ENCODE results near the gene CAPN2.
"Not testable (repeated sequence)": the region's sequence is repeated elsewhere in the genome, so short reads cannot be mapped to it uniquely, and the experiment has no call there.

The CAPN2 gene

DNA sequence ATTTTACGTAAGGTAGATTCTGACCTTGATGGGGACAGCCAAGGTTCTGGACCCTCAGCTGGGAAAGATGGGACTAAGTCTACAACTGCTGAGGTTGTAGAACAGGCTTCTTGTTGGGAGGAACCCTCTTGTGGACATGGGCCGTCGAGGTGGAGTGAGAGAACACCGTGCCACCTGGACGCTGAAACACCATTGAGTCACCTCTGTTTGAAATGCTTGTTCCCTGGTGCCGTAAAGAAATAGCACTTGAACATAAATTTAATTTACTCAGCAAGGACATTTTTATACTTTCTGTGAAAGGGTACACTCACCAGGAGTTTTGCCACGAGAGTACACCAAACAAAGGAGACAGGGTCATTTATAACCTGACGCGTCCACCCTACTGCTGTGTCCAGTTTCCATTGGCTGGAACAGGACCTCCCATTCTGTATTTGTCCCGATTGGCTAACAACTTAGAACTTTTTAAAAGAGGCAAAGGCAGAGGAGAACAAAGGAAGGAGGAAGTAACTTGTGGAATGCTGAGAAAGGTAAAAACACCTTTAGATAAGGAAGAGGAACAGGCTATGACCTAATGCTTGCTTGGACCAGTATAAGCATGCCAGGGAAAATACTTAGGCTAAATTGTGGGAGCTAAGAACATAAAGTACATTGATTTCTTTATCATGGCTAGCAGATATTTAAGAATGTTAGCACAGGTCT, 27.8 kb downstream of the CAPN2 start:
- not testable (repeated sequence) for DNase-seq

DNA sequence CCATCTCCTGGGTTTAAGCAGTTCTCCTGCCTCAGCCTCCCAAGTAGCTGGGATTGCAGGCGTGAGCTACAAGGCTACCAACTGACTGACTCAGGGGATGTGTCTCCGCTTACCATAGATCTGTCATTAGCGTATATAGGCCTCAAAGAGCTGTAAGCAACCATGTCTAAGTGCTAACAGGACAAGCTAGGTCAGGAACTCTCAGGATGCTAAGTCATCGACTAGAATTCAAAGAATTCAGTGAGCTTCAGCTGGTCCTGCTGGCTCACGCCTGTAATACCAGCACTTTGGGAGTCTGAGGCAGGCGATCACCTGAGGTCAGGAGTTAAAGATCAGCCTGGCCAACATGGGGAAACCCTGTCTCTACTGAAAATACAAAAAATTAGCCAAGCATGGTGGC, 29.5 kb downstream of the CAPN2 start:
- DNase-seq: no peak

DNA sequence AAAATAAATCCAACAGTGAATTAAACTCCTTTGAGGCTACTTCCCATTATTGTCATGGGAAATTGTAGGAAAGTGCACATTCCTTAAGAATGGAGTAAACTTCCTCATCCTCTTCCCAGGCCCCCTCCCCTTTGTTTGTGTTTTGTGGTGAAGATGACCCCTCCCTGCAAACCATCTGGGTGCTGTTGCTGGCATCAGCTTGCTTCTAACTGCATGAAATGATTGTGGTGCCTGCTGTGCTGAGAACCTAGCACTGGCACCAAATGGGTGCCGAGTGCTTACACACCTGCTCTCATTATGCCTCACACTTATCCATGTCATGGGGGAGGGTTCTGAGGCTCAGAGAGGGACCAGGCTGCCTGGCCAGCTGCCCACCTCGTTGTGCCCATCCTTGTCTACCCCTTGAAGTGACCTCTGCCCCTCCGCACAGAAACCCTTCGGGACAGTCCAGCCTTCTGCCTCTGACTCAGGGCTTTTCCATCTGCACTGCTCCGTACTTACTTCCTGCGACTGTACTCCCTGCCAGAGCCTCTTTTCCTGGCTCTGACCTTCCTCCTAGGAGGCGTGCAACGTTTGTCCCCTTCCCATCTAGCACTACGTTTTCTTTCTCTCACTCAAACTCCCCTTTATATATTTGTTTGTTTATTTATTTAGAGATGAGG, 30.6 kb downstream of the CAPN2 start:
- no peak for DNase-seq

DNA sequence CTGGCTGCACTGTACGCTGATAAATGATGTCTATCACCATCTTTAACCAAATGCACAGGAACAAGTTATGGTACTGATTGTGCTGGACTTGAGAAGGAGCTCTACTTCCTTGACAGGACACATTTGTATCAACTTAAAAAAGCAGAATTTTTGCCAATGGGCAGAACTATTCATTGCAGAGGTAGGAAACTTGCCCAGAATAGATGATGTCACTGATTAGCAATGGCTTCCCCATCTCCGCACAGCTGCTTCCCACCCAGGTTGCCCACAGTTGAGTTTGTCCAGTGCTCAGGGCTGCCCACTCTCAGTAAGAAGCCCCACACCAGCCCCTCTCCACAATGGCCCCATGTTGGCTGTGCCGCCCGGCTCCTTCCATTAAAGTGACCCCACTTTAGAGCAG, 33.4 kb downstream of the CAPN2 start:
- DNase-seq: no peak

DNA sequence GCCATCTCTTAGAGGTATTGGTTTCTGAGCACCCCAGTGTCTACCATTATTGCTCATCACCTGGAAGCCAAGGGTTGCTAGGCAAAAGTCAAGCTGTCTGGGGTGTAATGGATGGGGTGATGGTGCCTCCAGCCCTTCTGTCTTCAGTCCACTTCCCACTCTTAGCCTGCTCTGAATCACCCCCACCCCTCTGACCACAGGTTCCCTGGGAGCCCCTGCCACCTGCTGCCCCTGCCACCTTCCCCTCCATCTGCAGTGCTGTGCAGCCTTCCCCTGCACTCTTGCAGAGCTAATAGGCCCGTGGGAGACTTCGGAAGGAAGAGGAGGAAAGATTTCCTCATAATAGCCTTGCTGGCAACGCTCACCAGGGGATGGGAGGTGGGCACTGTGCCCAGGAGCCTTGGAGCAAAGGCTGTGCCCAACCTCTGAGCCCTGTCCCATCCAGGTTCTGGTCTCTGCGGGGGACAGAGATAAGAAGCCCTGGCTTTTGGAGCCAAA, 35.5 kb downstream of the CAPN2 start:
- DNase-seq: no peak

DNA sequence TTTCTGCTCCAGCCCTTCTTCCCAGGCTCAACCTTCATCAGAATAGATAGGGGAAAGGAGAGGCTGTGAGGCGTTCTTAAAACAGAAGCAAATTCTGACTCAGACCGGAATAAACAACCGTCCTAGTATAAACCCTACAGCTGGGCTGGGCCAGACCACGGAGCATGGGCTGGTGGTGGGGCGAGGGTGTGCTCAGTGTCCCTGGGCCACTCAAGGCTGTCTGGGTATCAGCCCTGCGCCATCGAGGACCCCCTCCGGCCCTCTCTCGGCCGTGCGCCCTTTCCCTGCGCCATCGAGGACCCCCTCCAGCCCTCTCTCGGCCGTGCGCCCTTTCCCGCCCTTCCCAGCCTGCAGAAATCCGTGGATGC, 36.0 kb downstream of the CAPN2 start:
- no peak for DNase-seq

DNA sequence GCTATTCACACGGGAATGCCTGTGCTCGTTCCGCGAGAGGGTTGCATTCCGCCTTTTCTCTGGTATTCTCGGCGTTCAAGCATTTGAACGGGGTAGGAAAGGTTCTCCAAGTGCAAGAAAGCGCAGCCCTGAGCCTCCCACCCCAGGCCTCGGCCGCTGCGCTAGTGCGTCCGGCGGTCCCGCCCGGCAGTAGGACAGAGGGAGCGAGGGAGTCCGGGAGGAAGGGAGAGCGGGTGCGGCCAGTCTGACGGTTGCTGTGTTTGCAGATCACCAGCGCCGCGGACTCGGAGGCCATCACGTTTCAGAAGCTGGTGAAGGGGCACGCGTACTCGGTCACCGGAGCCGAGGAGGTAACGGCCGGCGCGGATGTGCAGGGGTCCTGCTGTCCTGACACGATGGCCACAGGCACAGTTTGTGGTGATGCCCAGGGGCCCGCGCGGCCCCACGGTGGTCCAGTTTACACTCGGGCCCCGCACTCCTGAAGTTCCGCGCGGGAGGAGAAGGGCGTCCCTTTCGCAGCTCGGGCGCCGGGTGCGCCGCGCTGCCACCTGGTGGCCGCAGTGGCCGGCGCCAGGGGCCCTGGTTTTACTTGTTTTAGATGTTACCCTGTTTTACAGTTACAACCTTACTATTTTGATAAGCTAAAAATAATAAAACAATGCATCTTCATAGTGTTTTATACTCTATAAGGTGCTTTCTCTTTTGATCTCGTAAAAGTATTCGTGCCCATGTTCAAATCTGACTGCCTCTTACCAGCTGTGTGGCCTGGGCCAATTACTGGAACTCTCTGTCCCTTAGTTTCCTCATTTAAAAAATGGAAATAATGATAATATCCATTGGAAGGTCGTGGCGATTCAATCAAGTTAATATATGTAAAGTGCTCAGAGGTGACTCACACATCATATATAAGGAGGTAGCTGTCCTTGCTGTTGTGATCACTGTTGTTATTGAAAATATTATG, 36.7 kb downstream of the CAPN2 start:
- peak; percentile 75 for DNase-seq

DNA sequence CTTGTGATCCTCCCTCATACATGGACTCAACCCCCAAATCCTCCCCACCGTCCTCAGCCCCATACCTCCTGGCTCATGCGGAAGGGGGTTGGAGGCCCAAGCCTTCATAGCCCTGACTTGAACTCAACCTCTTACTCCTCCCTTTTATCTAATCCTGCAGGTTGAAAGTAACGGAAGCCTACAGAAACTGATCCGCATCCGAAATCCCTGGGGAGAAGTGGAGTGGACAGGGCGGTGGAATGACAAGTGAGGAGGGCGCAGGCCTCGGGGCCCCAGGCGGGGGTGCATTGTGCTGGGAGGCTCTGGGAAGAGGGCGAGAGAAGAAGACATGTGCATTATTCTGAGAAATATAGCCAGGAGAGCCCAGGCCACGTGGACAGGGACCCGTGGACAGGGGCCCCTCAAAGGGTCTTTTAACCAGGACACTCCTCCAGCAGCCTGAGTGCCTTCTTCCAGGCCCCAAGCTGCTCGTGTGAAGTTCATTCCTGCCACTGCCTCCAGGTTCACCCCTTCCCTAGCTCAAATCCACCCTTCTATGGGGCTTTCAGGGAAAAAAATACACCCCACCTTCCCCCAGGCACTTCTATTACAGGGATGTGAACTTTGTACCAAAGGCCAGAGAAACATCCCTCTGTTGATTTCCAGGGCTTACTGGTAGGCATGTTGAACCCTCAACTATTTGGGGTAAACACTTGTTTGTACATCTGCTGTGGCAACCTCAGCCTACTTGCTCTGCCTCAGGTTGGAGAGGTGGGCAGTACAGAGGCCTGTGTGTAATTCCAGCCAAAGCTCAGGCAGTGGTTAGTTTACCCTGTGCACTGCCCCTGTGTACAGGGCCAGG, 38.6 kb downstream of the CAPN2 start:
- no peak for DNase-seq

DNA sequence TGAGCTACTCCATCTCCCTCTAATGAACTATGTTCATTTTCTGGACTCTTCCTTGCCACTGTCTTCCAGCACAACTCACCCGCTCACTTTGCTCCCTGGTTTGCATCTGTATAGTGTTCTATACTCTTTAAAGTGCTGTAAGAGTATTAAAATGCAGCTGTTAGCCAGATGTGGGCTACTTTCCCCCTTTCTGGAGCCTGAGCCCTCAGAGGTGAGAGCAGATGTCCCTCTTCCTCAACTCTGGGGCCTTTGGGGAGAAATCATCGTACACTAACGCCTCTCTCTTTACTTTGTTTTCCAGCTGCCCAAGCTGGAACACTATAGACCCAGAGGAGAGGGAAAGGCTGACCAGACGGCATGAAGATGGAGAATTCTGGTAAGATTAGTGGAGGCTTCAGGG, 39.4 kb downstream of the CAPN2 start:
- peak; percentile 39 for DNase-seq

DNA sequence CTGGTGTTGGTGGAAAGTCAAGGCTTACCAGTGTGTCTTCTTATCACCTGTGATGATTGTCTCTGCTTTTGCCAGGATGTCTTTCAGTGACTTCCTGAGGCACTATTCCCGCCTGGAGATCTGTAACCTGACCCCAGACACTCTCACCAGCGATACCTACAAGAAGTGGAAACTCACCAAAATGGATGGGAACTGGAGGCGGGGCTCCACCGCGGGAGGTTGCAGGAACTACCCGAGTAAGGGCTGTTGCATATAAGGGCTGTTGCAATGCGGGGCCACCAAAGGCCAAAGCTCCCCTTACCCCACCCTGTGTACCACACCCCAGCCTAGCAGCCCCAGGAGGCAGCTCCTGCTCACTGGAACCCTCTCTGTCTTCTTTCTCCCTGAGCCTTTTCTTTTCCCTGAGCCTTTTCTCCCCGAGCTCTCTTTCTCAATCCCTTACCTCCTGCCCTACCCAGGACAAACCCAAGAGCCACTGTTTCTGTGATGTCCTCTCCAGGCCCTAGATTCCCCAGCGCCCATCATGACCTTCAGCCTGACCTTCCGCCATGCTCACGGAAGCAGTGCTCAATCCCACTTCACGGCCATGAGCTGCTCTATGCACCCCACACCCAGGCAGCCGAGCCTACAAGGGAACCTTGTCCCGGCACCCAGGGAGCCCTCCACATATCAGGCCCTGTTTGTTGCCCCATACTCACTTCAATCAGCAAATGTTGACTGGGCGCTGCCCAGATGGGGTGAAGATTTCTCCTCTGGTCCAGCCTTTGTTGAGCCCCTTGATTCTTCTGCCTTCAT, 40.6 kb downstream of the CAPN2 start:
- no peak for DNase-seq

DNA sequence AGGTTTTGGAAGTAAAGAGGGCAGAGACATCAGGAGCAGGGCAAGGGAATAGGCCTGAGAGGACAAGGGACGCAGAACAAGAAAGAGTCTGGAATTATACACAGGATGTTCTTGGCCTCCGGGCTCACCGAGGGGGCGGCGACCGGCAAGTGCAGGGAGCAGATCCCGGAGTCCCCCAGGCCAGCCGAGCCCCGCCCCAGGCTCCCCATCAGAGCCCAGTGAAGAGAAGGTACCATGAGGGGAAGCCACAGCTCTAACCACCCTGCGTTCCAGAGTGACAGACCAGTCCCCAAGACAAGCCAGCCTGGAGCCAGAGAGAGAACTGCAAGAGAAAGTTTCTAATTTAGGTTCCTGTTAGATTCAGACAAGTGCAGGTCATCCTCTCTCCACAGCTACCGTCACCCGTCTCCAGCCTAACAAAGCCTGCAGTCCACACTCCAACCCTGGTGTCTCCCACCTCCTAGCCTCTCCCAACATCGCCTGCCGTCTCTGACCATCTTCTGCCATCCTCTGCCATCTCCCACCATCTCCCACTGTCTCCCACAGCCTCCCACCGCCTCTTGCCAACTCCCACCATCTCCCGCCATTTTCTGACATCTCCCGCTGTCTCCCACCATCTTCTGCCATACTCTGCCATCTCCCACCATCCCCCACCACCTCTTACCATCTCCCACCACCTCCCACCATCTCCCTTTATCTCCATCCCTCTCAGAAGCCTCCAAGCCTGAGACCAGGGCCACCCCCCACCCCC, 42.5 kb downstream of the CAPN2 start:
- no peak for DNase-seq

DNA sequence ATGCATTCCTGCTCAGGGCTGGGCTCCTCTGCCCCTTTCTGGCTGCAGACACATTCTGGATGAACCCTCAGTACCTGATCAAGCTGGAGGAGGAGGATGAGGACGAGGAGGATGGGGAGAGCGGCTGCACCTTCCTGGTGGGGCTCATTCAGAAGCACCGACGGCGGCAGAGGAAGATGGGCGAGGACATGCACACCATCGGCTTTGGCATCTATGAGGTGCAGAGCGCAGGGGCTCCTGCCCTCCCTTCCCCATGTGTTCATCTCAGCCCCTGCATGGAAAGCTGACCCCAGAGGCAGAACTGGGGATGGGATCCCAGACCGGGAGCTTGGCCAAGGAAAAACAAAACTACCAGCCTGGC, 43.1 kb downstream of the CAPN2 start:
- DNase-seq: no peak

DNA sequence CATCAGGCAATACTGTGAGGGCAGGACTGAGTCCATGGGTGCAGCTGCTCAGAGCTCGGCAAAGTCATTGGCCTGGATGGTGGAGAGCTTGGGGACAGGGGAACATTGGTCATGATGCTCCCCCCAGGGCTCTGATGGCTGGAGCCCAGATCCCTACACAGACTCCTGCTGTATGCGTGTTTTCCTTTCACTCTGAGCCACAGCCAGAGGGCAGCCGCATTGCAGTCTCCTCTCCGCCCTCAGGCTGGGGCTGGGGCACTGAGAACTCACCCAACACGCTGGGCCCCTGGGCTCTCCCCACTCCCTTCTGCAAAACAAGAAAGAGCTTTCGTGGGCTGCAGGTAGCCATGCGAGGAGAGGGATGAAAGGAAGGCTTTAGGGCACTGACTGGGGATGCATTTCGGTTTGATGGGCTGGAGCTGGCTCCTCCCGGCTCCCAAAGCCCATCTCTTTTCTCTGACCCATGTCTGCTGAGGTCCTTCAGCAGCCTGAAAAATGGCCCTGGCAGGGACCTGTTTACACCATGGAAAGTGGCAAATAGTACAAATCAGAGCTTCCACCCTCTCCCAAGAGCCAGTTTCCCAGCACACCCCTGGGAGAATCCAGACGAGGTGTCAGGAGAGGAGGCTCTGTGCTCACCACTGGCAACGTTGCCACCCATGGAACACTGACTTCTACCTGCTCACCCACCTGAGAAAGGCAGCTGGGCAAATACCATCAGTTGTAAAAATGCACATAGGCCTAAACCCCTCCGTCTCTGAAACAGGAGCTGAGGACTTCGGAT, 43.8 kb downstream of the CAPN2 start:
- DNase-seq: no peak

DNA sequence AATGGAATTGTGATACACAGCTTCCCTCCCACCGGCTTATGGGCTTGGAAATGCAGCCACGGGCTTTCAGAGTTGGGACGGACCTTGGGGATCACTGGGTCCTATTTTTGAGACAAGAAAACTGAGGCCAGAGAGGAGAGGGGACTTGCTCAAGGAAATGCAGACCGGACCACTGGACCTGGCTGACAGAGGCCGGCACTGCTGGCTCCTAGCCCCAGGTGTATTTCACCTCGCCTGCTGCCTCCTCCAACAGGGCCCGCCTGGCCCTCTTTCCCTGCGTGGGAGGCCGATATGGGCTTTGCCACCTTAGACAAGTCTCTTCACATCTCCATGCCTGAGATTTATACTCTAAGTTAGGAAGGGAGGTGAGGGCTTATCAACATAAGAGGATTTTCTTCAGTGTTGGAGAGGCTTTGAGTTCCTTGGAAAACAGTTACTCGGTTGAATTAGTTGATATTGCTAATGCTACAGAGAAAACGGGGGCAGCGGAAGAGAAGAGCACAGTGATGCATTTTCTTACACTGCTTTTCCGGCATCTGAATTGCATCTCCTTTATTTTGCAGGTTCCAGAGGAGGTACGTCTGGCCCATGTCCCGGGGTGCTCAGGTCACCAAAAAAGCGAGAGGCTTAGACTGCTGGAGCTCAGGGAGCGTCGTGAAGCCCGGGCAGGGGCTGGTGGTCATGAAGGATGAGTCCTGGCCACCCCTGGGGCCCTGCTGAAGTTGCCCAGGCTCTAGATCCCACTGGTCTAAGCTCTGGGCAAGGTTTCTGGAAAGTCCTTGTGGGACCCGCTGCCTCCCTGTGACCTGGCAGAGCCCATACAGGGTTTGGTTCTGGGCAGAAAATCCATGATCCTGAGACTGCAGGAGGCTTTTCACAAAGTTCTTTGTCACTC, 44.7 kb downstream of the CAPN2 start:
- DNase-seq: no peak

DNA sequence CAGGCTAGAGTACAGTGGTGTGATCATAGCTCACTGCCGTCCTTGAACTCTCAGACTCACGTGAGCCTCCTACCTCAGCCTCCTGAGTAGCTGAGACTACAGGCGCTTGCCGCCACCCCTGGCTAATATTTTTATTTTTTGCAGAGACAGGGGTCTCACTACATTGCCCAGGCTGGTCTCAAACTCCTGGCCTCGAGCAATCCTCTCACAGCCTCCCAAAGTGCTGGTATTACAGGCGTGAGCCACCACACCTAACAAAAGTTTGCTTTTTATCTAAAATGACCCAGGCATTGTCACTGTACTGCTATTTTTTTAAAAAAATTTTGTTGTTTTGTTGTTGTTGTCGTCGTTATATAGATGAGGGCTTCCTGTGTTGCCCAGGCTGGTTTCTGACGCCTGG, 46.4 kb downstream of the CAPN2 start:
- DNase-seq: no peak

DNA sequence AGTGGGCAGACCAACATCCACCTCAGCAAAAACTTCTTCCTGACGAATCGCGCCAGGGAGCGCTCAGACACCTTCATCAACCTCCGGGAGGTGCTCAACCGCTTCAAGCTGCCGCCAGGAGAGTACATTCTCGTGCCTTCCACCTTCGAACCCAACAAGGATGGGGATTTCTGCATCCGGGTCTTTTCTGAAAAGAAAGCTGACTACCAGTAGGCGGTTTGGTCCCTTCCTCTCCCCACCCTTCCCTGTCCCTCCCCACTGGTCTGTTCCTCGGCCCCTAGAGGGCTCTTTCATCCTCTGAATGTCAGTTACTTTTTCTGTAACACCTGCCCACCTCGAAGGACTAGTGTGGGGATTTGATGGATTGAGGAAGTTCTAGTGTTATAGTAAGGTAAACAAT, 46.9 kb downstream of the CAPN2 start:
- no peak for DNase-seq

DNA sequence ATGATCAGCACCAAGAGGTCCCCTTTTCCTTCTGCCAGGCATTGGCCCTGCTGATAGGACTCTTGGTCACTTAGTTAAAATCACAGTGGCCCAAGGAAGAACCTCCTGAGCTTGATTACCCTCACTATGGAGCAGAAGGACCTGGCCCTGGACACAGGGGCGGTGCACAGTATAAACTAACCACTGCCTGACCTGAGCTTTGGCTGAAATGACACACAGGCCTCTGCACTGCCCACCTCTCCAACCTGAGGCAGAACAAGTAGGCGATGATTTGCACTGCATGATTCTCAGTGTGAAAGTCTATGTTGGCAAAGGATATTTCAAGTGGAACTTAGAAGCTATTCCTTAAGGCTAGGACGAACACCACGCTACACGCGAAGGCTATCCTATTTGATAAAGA, 48.5 kb downstream of the CAPN2 start:
- no peak for DNase-seq

DNA sequence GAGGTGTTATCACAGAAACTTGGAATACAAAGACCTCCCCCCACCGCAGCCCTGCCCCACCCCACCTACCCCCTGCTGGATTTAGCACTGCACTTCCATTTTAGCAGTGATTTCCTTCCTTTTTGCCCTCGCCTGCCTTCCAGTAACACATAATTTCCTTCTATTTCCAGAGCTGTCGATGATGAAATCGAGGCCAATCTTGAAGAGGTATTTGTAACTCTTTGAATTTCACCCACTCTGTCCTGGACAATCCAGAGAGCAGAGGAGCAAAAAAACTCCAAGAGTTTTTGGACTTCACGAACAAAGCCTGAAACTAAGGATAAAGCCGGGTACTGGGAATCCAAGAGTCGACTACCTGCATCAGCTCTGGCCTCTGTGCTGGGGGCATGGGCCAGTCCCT, 49.1 kb downstream of the CAPN2 start:
- DNase-seq: no peak

DNA sequence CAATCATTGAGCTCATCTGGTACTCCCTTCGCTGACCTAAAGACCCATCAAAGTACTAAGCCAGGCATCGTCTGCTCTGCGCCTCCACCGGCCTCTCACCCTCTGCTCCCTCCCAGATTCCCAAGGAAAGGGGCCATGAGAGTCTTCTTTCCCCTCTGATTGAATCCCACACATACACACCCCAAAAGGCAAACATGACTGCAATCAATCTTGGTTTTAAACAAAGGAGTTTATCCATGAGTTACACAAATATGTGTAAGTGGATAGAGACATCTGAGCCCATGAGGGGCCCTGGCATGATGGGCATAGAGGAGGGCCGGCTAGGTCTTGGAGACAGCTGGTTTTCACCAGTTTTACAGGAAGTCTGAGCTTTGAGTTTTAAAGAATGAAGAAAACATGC, 50.9 kb downstream of the CAPN2 start:
- no peak for DNase-seq

Data from right hindlimb (tissue), 1 donor.